DND-41 (cell line): ENCODE results near the gene ADARB2.
A peak's percentile ranks its signal among the peaks of the same experiment; 100 is the strongest.

Experiments
- ATAC-seq: fragments of 200-7000 bp; cut with Tn5 transposase; 3 replicates; pipeline ENCODE4 v1.9.1; 2021; ENCODE audit warnings: low read depth; ENCODE audit not compliant: insufficient read depth
- DNase-seq: peaks from one replicate; pipeline ENCODE4 v3.0.0-alpha.2; 2020
- H2AFZ ChIP-seq: 2 replicates; pipeline ENCODE4 v1.6.0; 2012; ENCODE audit warnings: low read depth, low read length
- H3K27ac ChIP-seq: 2 replicates; pipeline ENCODE4 v1.5.1; 2012; ENCODE audit warnings: low read length, inconsistent platforms
- H3K27me3 ChIP-seq: fragments of 200-600 bp; sonication (generic); 2 replicates; pipeline ENCODE4 v1.6.0; 2012; ENCODE audit warnings: low read length, mild to moderate bottlenecking, inconsistent platforms; ENCODE audit not compliant: insufficient read depth, poor library complexity
- H3K36me3 ChIP-seq: 2 replicates; pipeline ENCODE4 v1.5.1; 2012; ENCODE audit warnings: low read length, inconsistent platforms; ENCODE audit not compliant: insufficient read depth
- H3K4me1 ChIP-seq: 2 replicates; pipeline ENCODE4 v1.5.1; 2012; ENCODE audit warnings: mild to moderate bottlenecking, low read length; ENCODE audit not compliant: insufficient read depth
- H3K4me2 ChIP-seq: 2 replicates; pipeline ENCODE4 v1.6.0; 2012; ENCODE audit warnings: mild to moderate bottlenecking, moderate library complexity, low read length, inconsistent platforms; ENCODE audit not compliant: insufficient read depth
- H3K4me3 ChIP-seq, 2 experiments: fragments of 200-600 bp in 1 of 2; shearing (Covaris generic) in 1 of 2; 2 replicates each; pipeline ENCODE4 v1.5.1; 2012 to 2016; ENCODE audit warnings: inconsistent platforms in 2 of 2, low read length in 2 of 2, mild to moderate bottlenecking in 2 of 2, low read depth in 1 of 2, moderate library complexity in 1 of 2
- H3K79me2 ChIP-seq: 2 replicates; pipeline ENCODE4 v1.6.0; 2012; ENCODE audit warnings: low read length, inconsistent platforms; ENCODE audit not compliant: insufficient read depth
- H3K9ac ChIP-seq: 2 replicates; pipeline ENCODE4 v1.6.0; 2012; ENCODE audit warnings: low read depth, mild to moderate bottlenecking, inconsistent platforms, low read length, moderate library complexity
- H3K9me3 ChIP-seq: 2 replicates; pipeline ENCODE4 v1.5.1; 2012; ENCODE audit warnings: low read length, moderate library complexity, mild to moderate bottlenecking, inconsistent platforms; ENCODE audit not compliant: insufficient read depth, severe bottlenecking
- H4K20me1 ChIP-seq: 2 replicates; pipeline ENCODE4 v1.6.0; 2012; ENCODE audit warnings: low read length; ENCODE audit not compliant: insufficient read depth
- CTCF ChIP-seq: IDR thresholded peaks from 2 replicates; pipeline ENCODE4 v1.5.1; 2012; ENCODE audit warnings: borderline replicate concordance, low read length, moderate library complexity, mild to moderate bottlenecking; ENCODE audit not compliant: poor library complexity, severe bottlenecking; ENCODE audit errors: extremely low read depth
- EZH2 ChIP-seq: IDR thresholded peaks from 3 replicates; pipeline ENCODE4 v1.6.1; 2012; ENCODE audit warnings: borderline replicate concordance, low read depth, mild to moderate bottlenecking, moderate library complexity, low read length, inconsistent platforms; ENCODE audit not compliant: severe bottlenecking

Gene ADARB2

DNA sequence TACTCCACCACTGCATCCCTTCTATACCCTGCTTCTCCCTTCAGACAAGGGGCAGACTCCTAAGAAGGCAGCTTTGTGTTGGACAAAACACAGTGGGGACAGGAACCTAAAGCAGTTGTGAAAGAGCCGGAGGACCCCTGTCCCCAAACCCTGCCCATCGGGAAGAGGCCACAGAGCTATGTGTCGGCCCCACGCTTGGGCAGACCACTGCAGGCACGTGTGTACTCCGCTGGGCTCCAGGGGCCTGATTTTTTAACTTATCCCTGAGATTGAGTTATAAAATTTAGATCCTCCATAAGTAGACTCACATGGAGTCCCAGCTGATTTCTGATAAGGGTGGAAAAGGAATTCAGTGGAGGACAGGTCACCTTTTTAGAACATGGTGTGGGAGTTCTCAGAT lies 310.5 kb downstream of the ADARB2 start:
- Histone ChIP-seq H3K79me2 (no peaks in the 10 kb centered on the region), H4K20me1 (no peaks in the 10 kb centered on the region), H3K9me3 (peaks cover 7% of the 10 kb centered on the region), H3K27me3 (peaks cover 3% of the 10 kb centered on the region), H3K4me3 (no peak overlapping the region), H3K4me1 (peaks cover 36% of the 10 kb centered on the region), H3K9ac (no peak overlapping the region), H3K27ac (peak overlapping the region; percentile 18; the same call in 1 of the 2 replicates), H3K4me2 (no peak overlapping the region), H3K36me3 (no peaks in the 10 kb centered on the region), H2AFZ (no peak overlapping the region)
- DNase-seq, result no peak
- ATAC-seq, result no peak
- TF ChIP-seq EZH2 (no peak), CTCF (no peak)

GRCh38 chr10:1425879-1426278 lies 311.4 kb downstream of the ADARB2 start:
- ATAC-seq (no peak), DNase-seq (no peak)
- H3K4me3 ChIP-seq, result no peak overlapping the region

GRCh38 chr10:1424648-1425047 lies 312.7 kb downstream of the ADARB2 start:
- Histone ChIP-seq H3K4me2 (no peak overlapping the region), H3K9ac (no peak overlapping the region), H3K4me1 (peaks cover 57% of the 10 kb centered on the region), H3K9me3 (no peaks in the 10 kb centered on the region), H4K20me1 (no peaks in the 10 kb centered on the region), H3K4me3 (no peak overlapping the region), H3K27me3 (peaks cover 3% of the 10 kb centered on the region), H3K36me3 (no peaks in the 10 kb centered on the region), H2AFZ (no peak overlapping the region), H3K79me2 (no peaks in the 10 kb centered on the region), H3K27ac (no peak overlapping the region)
- no peak for TF ChIP-seq EZH2
- TF ChIP-seq CTCF, result no peak
- DNase-seq (peak; percentile 23), ATAC-seq (no peak)

More at GRCh38 chr10:1425879-1426278, 311.4 kb downstream of the ADARB2 start:
- Histone ChIP-seq H3K36me3 (no peaks in the 10 kb centered on the region), H3K4me2 (no peak overlapping the region), H3K27ac (no peak overlapping the region; the same call in 1 of the 2 replicates), H4K20me1 (no peaks in the 10 kb centered on the region), H3K4me1 (peaks cover 45% of the 10 kb centered on the region), H3K27me3 (peaks cover 3% of the 10 kb centered on the region), H3K79me2 (no peaks in the 10 kb centered on the region), H3K9me3 (peaks cover 1% of the 10 kb centered on the region), H3K9ac (no peak overlapping the region), H2AFZ (no peak overlapping the region; the same call in 1 of the 2 replicates)
- TF ChIP-seq CTCF (no peak), EZH2 (no peak)
